Effector memory CD4-positive, alpha-beta T cell (primary cell): ENCODE results near the gene SNAPC4.

ENCODE experiments used
- DNase-seq, 3 donors: peaks; one replicate each; pipeline ENCODE4 v3.0.0-alpha.2; 2020
- H3K27ac ChIP-seq: 2 replicates; pipeline ENCODE4 v1.7.0; 2013; ENCODE audit warnings: mild to moderate bottlenecking, low read length, moderate library complexity; ENCODE audit not compliant: insufficient read depth, poor library complexity, severe bottlenecking
- H3K27me3 ChIP-seq: replicated peaks from 2 replicates; pipeline ENCODE4 v1.7.0; 2013; ENCODE audit warnings: mild to moderate bottlenecking, low read length; ENCODE audit not compliant: insufficient read depth, control insufficient read depth, poor library complexity, severe bottlenecking
- H3K36me3 ChIP-seq: 2 replicates; pipeline ENCODE4 v1.7.0; 2013; ENCODE audit warnings: mild to moderate bottlenecking, low read length, moderate library complexity; ENCODE audit not compliant: control insufficient read depth, insufficient read depth
- H3K4me1 ChIP-seq: 2 replicates; pipeline ENCODE4 v1.7.0; 2013; ENCODE audit warnings: low read length, mild to moderate bottlenecking; ENCODE audit not compliant: control insufficient read depth, insufficient read depth, poor library complexity, severe bottlenecking
- H3K4me3 ChIP-seq: 2 replicates; pipeline ENCODE4 v1.7.0; 2013; ENCODE audit warnings: low read length, low read depth, mild to moderate bottlenecking; ENCODE audit not compliant: insufficient read depth, poor library complexity, severe bottlenecking
- H3K9me3 ChIP-seq: 2 replicates; pipeline ENCODE4 v1.7.0; 2013; ENCODE audit warnings: mild to moderate bottlenecking, low read length, moderate library complexity; ENCODE audit not compliant: control insufficient read depth

The SNAPC4 gene

GRCh38 chr9:136422876-136423275 lies 22.9 kb upstream of the SNAPC4 start:
- no peak overlapping the region for H3K27ac ChIP-seq
- DNase-seq, result no peak
- no peaks in the 10 kb centered on the region for H3K4me1 ChIP-seq
- H3K36me3 ChIP-seq, result peaks cover 60% of the 10 kb centered on the region
- H3K4me3 ChIP-seq, result no peak overlapping the region
- H3K9me3 ChIP-seq, result no peaks in the 10 kb centered on the region
- no peaks in the 10 kb centered on the region for H3K27me3 ChIP-seq

- H3K4me3 ChIP-seq, result no peak overlapping the region
- H3K9me3 ChIP-seq, result no peaks in the 10 kb centered on the region
- DNase-seq, result no peak
- peaks cover 70% of the 10 kb centered on the region for H3K36me3 ChIP-seq
- no peaks in the 10 kb centered on the region for H3K4me1 ChIP-seq
- no peak overlapping the region for H3K27ac ChIP-seq
- no peaks in the 10 kb centered on the region for H3K27me3 ChIP-seq
These were observed 21.8 kb upstream of the SNAPC4 start for GRCh38 chr9:136421791-136422190.

GRCh38 chr9:136419092-136419420 lies 19.1 kb upstream of the SNAPC4 start:
- no peaks in the 10 kb centered on the region for H3K4me1 ChIP-seq
- H3K36me3 ChIP-seq, result peaks cover 91% of the 10 kb centered on the region
- no peak overlapping the region for H3K4me3 ChIP-seq
- H3K27ac ChIP-seq, result no peak overlapping the region
- DNase-seq, result no peak
- no peaks in the 10 kb centered on the region for H3K9me3 ChIP-seq
- no peaks in the 10 kb centered on the region for H3K27me3 ChIP-seq

GRCh38 chr9:136418182-136419091 lies 18.5 kb upstream of the SNAPC4 start:
- H3K4me3 ChIP-seq, result no peak overlapping the region

GRCh38 chr9:136416914-136417313 lies 16.9 kb upstream of the SNAPC4 start:
- peaks cover 91% of the 10 kb centered on the region for H3K36me3 ChIP-seq
- H3K4me3 ChIP-seq, result no peak overlapping the region
- peaks cover 1% of the 10 kb centered on the region for H3K4me1 ChIP-seq
- no peak overlapping the region for H3K27ac ChIP-seq
- no peaks in the 10 kb centered on the region for H3K9me3 ChIP-seq
- no peaks in the 10 kb centered on the region for H3K27me3 ChIP-seq
- DNase-seq, result no peak

More at GRCh38 chr9:136418182-136419091, 18.5 kb upstream of the SNAPC4 start:
- DNase-seq, result no peak
- Histone ChIP-seq H3K27ac (no peak overlapping the region), H3K36me3 (peaks cover 92% of the 10 kb centered on the region), H3K9me3 (no peaks in the 10 kb centered on the region), H3K27me3 (no peaks in the 10 kb centered on the region), H3K4me1 (no peaks in the 10 kb centered on the region)

GRCh38 chr9:136416427-136416826 lies 16.5 kb upstream of the SNAPC4 start:
- Histone ChIP-seq H3K9me3 (no peaks in the 10 kb centered on the region), H3K36me3 (peaks cover 89% of the 10 kb centered on the region), H3K27ac (no peak overlapping the region), H3K4me1 (peaks cover 6% of the 10 kb centered on the region), H3K4me3 (no peak overlapping the region), H3K27me3 (no peaks in the 10 kb centered on the region)
- no peak for DNase-seq

- Histone ChIP-seq H3K27ac (no peak overlapping the region), H3K9me3 (no peaks in the 10 kb centered on the region), H3K27me3 (no peaks in the 10 kb centered on the region), H3K4me1 (peaks cover 28% of the 10 kb centered on the region), H3K36me3 (peaks cover 60% of the 10 kb centered on the region), H3K4me3 (no peak overlapping the region)
- DNase-seq, result no peak
These were observed 13.0 kb upstream of the SNAPC4 start for GRCh38 chr9:136412962-136413361.

GRCh38 chr9:136411378-136411777 lies 11.4 kb upstream of the SNAPC4 start:
- Histone ChIP-seq H3K9me3 (no peaks in the 10 kb centered on the region), H3K36me3 (peaks cover 56% of the 10 kb centered on the region), H3K4me3 (peak overlapping the region; percentile 87), H3K27me3 (no peaks in the 10 kb centered on the region), H3K27ac (peak overlapping the region; percentile 84), H3K4me1 (peaks cover 28% of the 10 kb centered on the region)
- no peak for DNase-seq

- H3K27ac ChIP-seq, result peak within 1 kb of the TSS; percentile 84
- peaks cover 30% of the 10 kb centered on the region for H3K4me1 ChIP-seq
- peaks cover 53% of the 10 kb centered on the region for H3K36me3 ChIP-seq
- no peaks in the 10 kb centered on the region for H3K9me3 ChIP-seq
- H3K27me3 ChIP-seq, result no peaks in the 10 kb centered on the region
- DNase-seq, result peak; percentile 88 to 92 (median 90)
- peak within 1 kb of the TSS; percentile 87 for H3K4me3 ChIP-seq
These were observed 10.7 kb upstream of the SNAPC4 start, which contains the start of the genes ENTR1 and PMPCA for GRCh38 chr9:136410500-136411287. Gene ENTR1 (minus strand): TSS chr9:136410614. CDS start chr9:136410397, 217 bp downstream. Gene PMPCA (plus strand): TSS chr9:136410658. CDS start chr9:136410669, 11 bp downstream.
